Stomach (tissue), 4 donors: Measurements from ENCODE around the gene NTM.

ENCODE experiments used
- CTCF ChIP-seq, 7 experiments: fragments of 450-650 bp in 4 of 7; fragments of 200-600 bp in 3 of 7; sonication (generic) in 3 of 7; IDR thresholded peaks; one replicate each; pipeline ENCODE4 v1.5.1; 2016 to 2019; ENCODE audit warnings: antibody characterized with exemption in 7 of 7, control low read depth in 2 of 7, mild to moderate bottlenecking in 1 of 7
- EP300 ChIP-seq: sonication (generic); formaldehyde crosslinking; IDR thresholded peaks from one replicate; pipeline ENCODE4 v1.6.1; 2017; ENCODE audit warnings: antibody characterized with exemption
- POLR2AphosphoS5 ChIP-seq, 3 donors: sonication (generic); formaldehyde crosslinking; IDR thresholded peaks; one replicate each; pipeline ENCODE4 v1.6.1; 2016; ENCODE audit warnings: antibody characterized with exemption in 3 of 3

- TF ChIP-seq EP300 = no peak
- no peak for TF ChIP-seq CTCF (IDR thresholded peaks at IDR 0.05)
- TF ChIP-seq POLR2AphosphoS5 (IDR thresholded peaks at IDR 0.05) = no peak
Observed at GRCh38 chr11:131629925-131630540, 259.6 kb downstream of the NTM start.
